Measurements from ENCODE around the gene ARCN1.

GRCh38 chr11:118530180-118530682 lies 42.0 kb upstream of the ARCN1 start:
- TF ChIP-seq CTCF (IDR thresholded peaks at IDR 0.05) (no peak), POLR2A (IDR thresholded peaks at IDR 0.05) (no peak)

All from esophagus squamous epithelium (tissue), 4 donors.